NCI-H146 (cell line): Measurements from ENCODE around the gene NRP1.
"Not testable (repeated sequence)": the region's sequence is repeated elsewhere in the genome, so short reads cannot be mapped to it uniquely, and the experiment has no call there.

Source experiments
- DNase-seq: peaks from one replicate; lab custom pipeline; 2025; lab: John Stamatoyannopoulos, UW

NRP1 gene

DNA sequence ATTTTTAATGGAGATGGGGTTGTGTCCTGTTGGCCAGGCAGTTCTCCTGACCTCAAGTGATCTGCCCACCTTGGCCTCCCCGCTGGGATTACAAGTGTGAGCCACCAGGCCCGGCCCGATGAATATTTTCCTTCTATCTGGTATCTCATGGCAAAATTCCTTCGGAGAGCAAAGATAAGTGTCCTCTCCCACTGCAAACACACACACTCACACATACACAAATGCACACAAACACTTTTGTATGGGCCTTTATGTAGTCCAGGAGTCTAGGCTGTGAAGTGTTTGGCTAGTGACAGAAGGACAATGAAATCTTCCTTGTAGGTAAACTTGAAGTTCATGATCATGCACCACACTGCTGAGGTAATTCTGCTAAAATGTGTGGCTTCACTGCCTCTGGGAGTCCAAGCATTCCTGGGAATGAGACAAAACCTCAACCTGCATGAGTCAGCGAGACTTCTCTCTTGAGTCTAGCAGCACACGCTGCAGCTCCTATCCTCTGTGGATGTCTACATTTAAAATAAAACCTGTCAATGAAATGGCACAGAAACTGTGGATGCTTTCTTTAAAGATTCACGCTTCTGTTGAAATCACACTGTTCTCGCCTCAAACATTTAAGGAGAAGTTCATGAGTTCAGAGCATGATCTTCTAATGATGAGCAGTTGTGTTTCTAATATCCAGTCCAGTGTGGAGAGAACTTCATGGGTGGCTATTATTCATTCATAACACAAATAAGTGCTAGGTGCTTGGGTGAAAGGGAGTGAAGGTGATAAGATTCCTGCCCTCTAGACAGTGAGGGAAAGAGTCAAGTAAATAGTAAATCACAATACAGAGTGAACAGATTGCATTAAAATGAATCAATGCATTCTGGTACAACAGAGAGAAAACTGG, 96.5 kb downstream of the NRP1 start:
- DNase-seq: no peak

- DNase-seq: peak; percentile 11
Measured at GRCh38 chr10:33236916-33237315, 97.6 kb downstream of the NRP1 start.

- DNase-seq: no peak
Measured at GRCh38 chr10:33235951-33236350, 98.5 kb downstream of the NRP1 start.

- DNase-seq: no peak
Measured at GRCh38 chr10:33235251-33235884, 99.1 kb downstream of the NRP1 start.

GRCh38 chr10:33234831-33235237, 99.6 kb downstream of the NRP1 start:
- no peak for DNase-seq

- DNase-seq: no peak
Measured at GRCh38 chr10:33233635-33234034, 100.8 kb downstream of the NRP1 start.

GRCh38 chr10:33233221-33233620, 101.2 kb downstream of the NRP1 start:
- peak; percentile 26 for DNase-seq

DNA sequence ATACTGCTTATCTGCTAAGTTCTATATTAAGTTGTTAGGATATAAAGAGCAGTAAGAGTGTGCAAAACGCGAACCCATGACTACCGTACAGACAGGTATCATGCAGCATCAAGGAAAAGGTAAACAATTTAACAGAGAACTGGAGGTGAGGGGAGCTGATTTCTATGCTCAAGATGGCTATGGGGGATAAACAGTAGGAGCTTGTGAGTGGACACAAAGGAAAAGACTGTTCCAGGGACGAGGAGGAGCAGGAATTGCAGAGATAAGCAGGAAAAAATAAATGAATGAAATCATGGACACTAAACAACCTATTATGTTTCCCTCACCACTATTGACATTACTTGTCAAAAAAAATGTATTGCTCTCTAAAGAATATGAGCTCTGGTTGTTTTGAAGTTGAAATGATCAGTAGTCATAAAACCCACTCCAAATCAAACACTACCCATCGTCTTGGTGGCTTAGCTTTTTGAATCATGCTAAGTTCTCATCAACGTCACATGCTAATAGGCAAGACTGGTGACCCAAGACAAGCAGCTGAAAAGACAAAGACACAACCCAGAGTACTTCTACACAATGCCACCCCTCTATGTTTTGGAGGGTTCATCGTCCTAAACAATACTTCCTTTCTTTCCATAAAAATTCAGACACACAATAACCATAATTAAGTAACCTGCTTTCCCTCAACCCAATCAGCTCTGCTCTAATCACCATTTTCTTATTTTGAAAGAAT, 102.7 kb downstream of the NRP1 start:
- no peak for DNase-seq

DNA sequence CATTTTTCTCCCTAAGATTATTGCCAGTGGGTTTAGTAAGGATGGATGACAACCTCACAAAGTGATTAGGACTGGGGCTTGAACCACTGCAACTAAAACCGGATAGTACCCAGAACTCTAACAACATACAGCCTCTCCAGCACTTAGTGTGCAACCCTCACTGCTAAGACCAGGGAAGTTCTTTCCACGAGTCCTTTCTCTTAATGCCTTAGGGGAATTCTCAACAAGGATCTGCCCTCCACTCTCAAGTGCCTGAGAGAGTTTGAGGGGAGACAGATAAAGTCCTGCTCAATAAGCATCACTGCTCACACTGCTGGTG, 104.6 kb downstream of the NRP1 start:
- DNase-seq: no peak

DNA sequence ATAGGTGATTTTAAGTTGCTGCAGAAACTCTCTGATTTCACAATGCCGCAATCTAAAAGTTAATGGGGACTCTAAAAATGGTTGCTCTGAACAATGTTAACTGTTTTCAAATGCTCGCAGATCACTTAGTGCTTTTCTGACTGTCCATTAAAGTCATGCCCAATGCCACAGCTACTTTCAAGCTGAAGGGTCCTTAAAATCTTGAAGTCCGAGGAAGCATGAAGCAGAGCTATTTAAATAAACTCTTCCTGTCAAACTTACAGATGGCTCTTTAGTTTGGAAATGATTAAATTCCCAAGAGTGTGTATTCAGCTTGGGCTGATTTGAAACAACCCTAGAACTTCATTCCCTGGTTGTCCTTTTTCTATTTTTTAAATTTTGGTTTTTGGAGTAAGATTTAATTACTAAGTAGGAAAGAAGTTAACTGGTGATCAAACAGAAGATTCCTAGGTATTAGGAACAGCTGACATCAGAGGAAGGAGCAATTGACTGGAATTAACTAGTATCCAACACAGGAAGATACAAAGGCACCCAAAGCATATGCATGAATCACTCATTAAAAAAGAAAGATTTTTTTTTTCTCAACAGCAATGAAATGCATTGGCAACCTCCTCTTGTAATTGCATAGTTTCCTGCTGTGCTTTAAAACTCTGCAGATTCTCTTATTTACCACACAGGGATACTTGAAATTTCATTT, 105.1 kb downstream of the NRP1 start:
- DNase-seq: no peak

DNA sequence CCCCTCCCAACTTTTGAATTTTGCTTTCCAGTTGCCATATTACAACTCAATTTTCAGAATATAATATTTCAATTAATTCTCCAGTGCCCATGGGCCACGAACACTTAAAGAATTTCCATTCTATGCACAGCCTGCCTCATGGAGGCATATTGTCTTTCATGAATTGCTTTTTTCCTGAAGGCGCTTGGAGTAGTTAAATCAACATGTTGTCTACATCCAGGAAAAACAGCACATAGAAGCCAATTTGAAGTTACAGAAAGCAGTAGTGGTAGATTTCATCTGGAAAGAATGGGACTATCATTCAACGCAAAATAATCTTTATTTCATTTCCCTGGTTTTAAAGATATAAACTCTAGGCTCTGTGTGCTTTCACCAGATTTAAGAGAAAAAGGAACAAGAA, 106.0 kb downstream of the NRP1 start:
- DNase-seq: no peak

DNA sequence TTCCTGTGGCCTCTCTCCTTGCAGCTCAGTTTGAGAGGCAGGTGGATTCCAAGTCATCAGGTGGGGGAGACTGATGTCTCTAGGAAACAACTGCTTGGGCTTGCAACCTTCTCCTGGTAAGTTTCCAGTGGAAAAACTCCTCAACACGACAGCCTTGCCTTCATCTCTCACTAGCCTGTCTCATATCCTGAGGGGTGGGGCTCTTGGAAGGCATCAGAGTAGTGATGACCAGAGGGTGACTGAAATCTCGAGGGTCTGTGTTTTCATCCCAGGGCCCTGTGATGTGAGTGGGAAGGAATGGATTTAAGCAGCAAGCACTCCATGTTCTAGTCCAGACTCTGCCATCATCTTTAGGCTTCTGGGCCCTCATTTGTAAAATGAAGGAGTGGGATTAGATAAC, 107.0 kb downstream of the NRP1 start:
- DNase-seq: no peak

GRCh38 chr10:33224251-33224965, 110.1 kb downstream of the NRP1 start:
- no peak for DNase-seq

- no peak for DNase-seq
Measured at GRCh38 chr10:33223326-33224000, 111.0 kb downstream of the NRP1 start.

DNA sequence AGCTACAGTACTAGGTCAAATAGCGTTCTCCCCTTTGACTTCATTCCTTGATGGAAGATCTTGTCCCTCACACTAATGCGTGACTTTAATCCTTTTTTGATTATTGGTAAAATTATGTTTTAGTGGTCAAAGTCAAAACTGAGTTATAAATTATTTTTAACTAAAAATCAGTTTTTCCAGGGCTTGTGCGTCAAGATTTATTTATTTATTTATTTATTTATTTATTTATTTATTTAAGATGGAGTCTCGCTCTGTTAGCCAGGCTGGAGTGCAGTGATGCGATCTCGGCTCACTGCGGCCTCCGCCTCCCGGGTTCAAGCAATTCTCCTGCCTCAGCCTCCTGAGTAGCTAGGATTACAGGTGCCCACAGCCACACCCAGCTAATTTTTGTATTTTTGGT, 112.2 kb downstream of the NRP1 start:
- DNase-seq: not testable (repeated sequence)

DNA sequence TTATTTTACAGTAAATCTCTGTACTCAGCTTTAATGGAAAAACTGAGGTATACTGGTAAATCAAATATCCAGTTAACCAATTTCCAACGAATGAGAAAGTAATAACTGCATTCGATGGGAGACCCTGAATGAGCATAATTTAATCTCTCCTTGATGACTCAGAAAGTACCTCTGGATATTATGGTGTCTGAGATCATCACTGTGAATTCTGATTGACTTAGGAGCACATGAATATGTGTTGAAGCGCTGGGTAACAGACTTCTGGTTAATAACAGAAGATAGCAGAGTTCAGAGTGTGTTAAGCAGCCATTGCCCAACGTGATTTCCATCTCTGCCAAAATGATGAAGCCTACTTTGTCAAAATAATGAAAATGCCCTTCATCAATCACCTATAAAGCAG, 116.6 kb downstream of the NRP1 start:
- peak; percentile 2 for DNase-seq

GRCh38 chr10:33216661-33217427, 117.6 kb downstream of the NRP1 start:
- DNase-seq: peak; percentile 78

DNA sequence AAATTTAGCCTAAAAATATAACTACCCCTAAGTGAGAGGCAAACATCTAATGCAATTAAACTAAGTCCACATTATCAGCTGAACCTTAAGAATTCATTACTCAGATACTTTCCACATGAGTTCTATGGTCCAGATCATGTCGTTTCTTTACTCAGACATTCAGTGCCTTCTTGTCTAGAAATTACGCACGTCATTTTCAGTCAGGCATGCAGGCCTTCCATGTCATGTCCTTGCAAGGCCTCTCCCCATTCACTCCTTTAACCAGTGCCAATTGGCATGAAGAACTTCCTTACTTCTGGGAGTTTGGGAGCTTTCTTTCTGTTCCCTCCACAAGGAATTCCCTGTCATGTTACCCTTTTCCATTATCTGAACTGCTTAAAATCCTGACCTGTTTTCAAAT, 118.8 kb downstream of the NRP1 start:
- no peak for DNase-seq

DNA sequence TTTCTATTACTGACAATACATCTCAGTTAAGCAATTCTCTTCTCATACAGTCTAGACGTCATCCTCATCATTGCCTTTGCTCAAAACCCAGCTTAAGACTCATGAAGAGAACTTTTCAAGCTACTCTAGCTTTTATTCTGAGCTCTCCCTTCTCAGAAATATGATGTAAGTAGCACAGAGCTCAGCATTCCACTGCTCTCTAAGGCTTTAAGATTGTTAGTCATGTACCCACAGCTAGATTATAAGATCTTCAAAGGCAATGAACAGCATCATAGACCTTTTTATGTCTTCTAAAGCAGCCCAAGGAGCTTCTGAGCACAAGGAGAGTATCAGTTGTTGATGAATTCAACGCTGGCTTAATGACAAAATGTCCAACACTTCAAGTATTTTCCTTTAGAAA, 119.3 kb downstream of the NRP1 start:
- DNase-seq: no peak

- no peak for DNase-seq
Measured at GRCh38 chr10:33214174-33214573, 120.3 kb downstream of the NRP1 start.
